AML-193 (cell line): ENCODE measurements around the gene FGF4.

Experiments used
- DNase-seq, 2 experiments: peaks; one replicate each; lab custom pipeline; 2025; lab: John Stamatoyannopoulos, UW

The FGF4 gene

GRCh38 chr11:69726481-69726880 lies 48.7 kb downstream of the FGF4 start:
- DNase-seq = no peak

DNA sequence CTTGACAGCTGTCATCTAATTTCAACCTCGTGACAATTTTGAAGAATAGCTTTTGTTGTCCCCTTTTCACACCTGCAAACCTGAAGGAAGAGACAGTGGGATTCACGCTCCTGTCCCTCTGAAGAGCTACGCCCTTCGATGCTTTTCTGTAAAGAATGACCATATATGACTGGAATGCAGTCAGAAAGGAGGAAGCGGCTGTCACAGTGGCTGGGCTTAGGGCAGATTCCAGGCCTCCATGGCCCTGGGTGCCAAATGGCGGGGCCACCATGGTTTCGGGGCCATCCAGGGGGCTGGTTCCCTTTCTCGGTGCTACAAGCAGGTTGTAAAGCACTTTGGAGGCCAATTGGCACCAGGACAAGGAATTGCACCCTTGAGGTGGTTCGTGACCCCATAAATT lies 49.1 kb downstream of the FGF4 start:
- no peak for DNase-seq

DNA sequence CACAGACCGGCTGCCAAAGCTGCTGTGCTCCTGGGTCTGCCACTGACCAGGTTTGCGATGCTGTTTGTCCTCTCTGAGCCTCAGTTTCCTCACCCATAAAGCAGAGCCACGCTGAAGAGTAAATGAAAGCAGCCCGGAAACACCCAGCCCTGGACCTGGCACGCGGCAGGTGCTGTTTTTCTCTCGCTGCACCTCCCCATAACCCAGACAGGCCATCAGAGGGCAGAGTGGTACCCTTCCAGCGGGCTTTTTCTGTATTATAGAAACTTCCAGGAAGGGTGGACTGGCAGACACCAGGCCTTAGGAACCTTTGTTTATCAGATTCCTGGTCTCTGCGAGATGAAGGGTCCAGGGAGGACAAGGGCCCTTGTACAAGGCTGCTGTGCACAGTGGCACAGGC lies 53.4 kb downstream of the FGF4 start:
- DNase-seq = no peak

- no peak for DNase-seq
These were observed 54.0 kb downstream of the FGF4 start for GRCh38 chr11:69721106-69721505.
